Panc1 (cell line): ENCODE measurements around the gene FLOT2. TPM values are rescaled to one million over a fixed set of nuclear protein-coding genes. Genes with fewer than 3 reads are reported as not detected.

Source experiments
- ATAC-seq: fragments of 200-7000 bp; cut with Tn5 transposase; 2 replicates; pipeline ENCODE4 v1.9.1; 2020; ENCODE audit warnings: mild to moderate bottlenecking, moderate library complexity
- BruUV-seq: library from RNA; stranded (reverse); fragments of 400-500 nt; replicated peaks from 2 replicates; lab custom pipeline; 2021; lab: Mats Ljungman, UMichigan
- CTCF ChIA-PET: fragments of 300-600 bp; sonication (Branson Sonifier 250); formaldehyde crosslinking; loops from one replicate; lab custom pipeline; 2022; ENCODE audit warnings: antibody characterized with exemption; lab: Charles Lee
- POLR2A ChIA-PET: fragments of 300-600 bp; sonication (Branson Sonifier 250); formaldehyde crosslinking; loops from one replicate; lab custom pipeline; 2022; ENCODE audit warnings: antibody characterized with exemption; lab: Charles Lee
- DNase-seq: peaks from one replicate; pipeline ENCODE4 v3.0.0-alpha.2; 2010; ENCODE audit warnings: low read depth, low spot score
- H3K27ac ChIP-seq: 2 replicates; pipeline ENCODE4 v1.5.1; 2011; ENCODE audit warnings: mild to moderate bottlenecking, low read length, inconsistent platforms
- H3K27me3 ChIP-seq: fragments of 200-500 bp; sonication (Bioruptor generic); 2 replicates; pipeline ENCODE4 v1.6.0; 2014; ENCODE audit warnings: low read length, inconsistent platforms; ENCODE audit not compliant: control insufficient read depth, insufficient read depth
- H3K36me3 ChIP-seq: fragments of 200-500 bp; sonication (Bioruptor generic); 2 replicates; pipeline ENCODE4 v1.5.1; 2014; ENCODE audit warnings: inconsistent platforms, mild to moderate bottlenecking, low read length, moderate library complexity; ENCODE audit not compliant: control insufficient read depth, insufficient read depth
- H3K4me1 ChIP-seq: 2 replicates; pipeline ENCODE4 v1.5.1; 2011; ENCODE audit warnings: inconsistent platforms, mild to moderate bottlenecking, low read length, moderate library complexity; ENCODE audit not compliant: control insufficient read depth, insufficient read depth
- H3K4me3 ChIP-seq, 2 experiments: 2 replicates each; pipeline ENCODE4 v1.5.1; 2011 to 2012; ENCODE audit warnings: low read depth in 2 of 2, low read length in 2 of 2, mild to moderate bottlenecking in 2 of 2, inconsistent platforms in 1 of 2, moderate library complexity in 1 of 2
- H3K9me3 ChIP-seq: fragments of 200-500 bp; sonication (Bioruptor generic); 2 replicates; pipeline ENCODE4 v1.5.1; 2014; ENCODE audit warnings: low read depth, mild to moderate bottlenecking, inconsistent platforms, low read length, moderate library complexity; ENCODE audit not compliant: control insufficient read depth, insufficient read depth
- CTCF ChIP-seq: fragments of 450-650 bp; IDR thresholded peaks from 2 replicates; pipeline ENCODE4 v1.5.1; 2017; ENCODE audit warnings: mild to moderate bottlenecking
- POLR2AphosphoS5 ChIP-seq: IDR thresholded peaks from 2 replicates; pipeline ENCODE4 v1.6.1; 2012; ENCODE audit warnings: mild to moderate bottlenecking, low read depth, low read length, moderate library complexity
- REST ChIP-seq, 2 experiments: IDR thresholded peaks; 2 replicates each; pipeline ENCODE4 v1.6.1; 2011 to 2012; ENCODE audit warnings: low read depth in 2 of 2, control low read depth in 1 of 2, low read length in 1 of 2, mild to moderate bottlenecking in 1 of 2, moderate library complexity in 1 of 2; ENCODE audit not compliant: insufficient read depth in 1 of 2
- SIN3A ChIP-seq: IDR thresholded peaks from 2 replicates; pipeline ENCODE4 v1.6.1; 2012; ENCODE audit warnings: low read depth, mild to moderate bottlenecking, low read length, moderate library complexity, borderline replicate concordance; ENCODE audit not compliant: insufficient read depth
- TCF7L2 ChIP-seq: IDR thresholded peaks from 2 replicates; pipeline ENCODE4 v1.6.1; 2011; ENCODE audit warnings: mild to moderate bottlenecking, low read depth, low read length, inconsistent platforms
- in situ Hi-C: cut with HindIII; loops from 2 replicates; pipeline ENCODE4 v1.10.0; 2016; ENCODE audit warnings: low sequenced_read_pairs, low pct_unique_long_range_greater_than_20kb
- intact Hi-C: fragments of 100-400 bp; cut with micrococcal nuclease; formaldehyde crosslinking; loops from one replicate; pipeline ENCODE4 v1.10.0; 2022; ENCODE audit not compliant: unreplicated experiment
- total RNA-seq: library from RNA; stranded (reverse); gene quantifications from one replicate; pipeline ENCODE4 v1.2.1, GENCODE V29; 2021; ENCODE audit not compliant: unreplicated experiment

The FLOT2 gene
- total RNA-seq, 1 experiment from 2014 or later = 110 TPM

GRCh38 chr17:28892024-28892423, 5.5 kb downstream of the FLOT2 start:
- in situ Hi-C loops = no loop called here
- H3K27ac ChIP-seq = no peak overlapping the region
- peaks cover 8% of the 10 kb centered on the region for H3K4me1 ChIP-seq
- no peak for DNase-seq
- H3K36me3 ChIP-seq = no peaks in the 10 kb centered on the region; the same call in 1 of the 2 replicates
- intact Hi-C loops = no loop called here
- ChIA-PET CTCF (interaction anchor here (0.9 kb wide), 1 partner anchor 62 kb away, joined by 6 read pairs; no protein-coding TSS in a partner anchor), POLR2A (no interaction called here)
- H3K9me3 ChIP-seq = no peaks in the 10 kb centered on the region
- no peak overlapping the region for H3K4me3 ChIP-seq
- no peak for TF ChIP-seq SIN3A
- TF ChIP-seq POLR2AphosphoS5 = no peak
- ATAC-seq = no peak
- BruUV-seq = no TSS peak
- H3K27me3 ChIP-seq = no peaks in the 10 kb centered on the region

GRCh38 chr17:28891201-28891600, 6.3 kb downstream of the FLOT2 start:
- DNase-seq = no peak
- Histone ChIP-seq H3K27ac (no peak overlapping the region), H3K4me1 (peaks cover 3% of the 10 kb centered on the region), H3K27me3 (no peaks in the 10 kb centered on the region), H3K4me3 (no peak overlapping the region), H3K36me3 (no peaks in the 10 kb centered on the region), H3K9me3 (no peaks in the 10 kb centered on the region)
- no peak; the same call in 1 of the 2 replicates for ATAC-seq
- no TSS peak for BruUV-seq
- POLR2A ChIA-PET = no interaction called here
- TF ChIP-seq SIN3A (no peak), REST (IDR thresholded peaks at IDR 0.05; ENCODE audit: insufficient read depth in 1 of 2, low read depth in 2 of 2, low read length in 1 of 2) (no peak), CTCF (no peak), TCF7L2 (no peak), POLR2AphosphoS5 (no peak)
- in situ Hi-C loops (no loop called here), intact Hi-C loops (no loop called here)
- CTCF ChIA-PET = interaction anchor here (1.1 kb wide), 1 partner anchor 127 kb away, joined by 3 read pairs; no protein-coding TSS in a partner anchor

GRCh38 chr17:28889996-28890395, 7.5 kb downstream of the FLOT2 start:
- H3K27me3 ChIP-seq = no peaks in the 10 kb centered on the region
- ATAC-seq = no peak
- in situ Hi-C loops (no loop called here), intact Hi-C loops (no loop called here)
- no peak for TF ChIP-seq CTCF
- TF ChIP-seq TCF7L2 = no peak
- no peak for TF ChIP-seq REST (IDR thresholded peaks at IDR 0.05; ENCODE audit: insufficient read depth in 1 of 2, low read depth in 2 of 2, low read length in 1 of 2)
- TF ChIP-seq SIN3A = no peak
- TF ChIP-seq POLR2AphosphoS5 = no peak
- no peak overlapping the region for H3K4me3 ChIP-seq
- H3K27ac ChIP-seq = no peak overlapping the region
- H3K9me3 ChIP-seq = no peaks in the 10 kb centered on the region
- POLR2A ChIA-PET = no interaction called here
- no TSS peak for BruUV-seq
- no peak for DNase-seq
- no peaks in the 10 kb centered on the region for H3K36me3 ChIP-seq
- no peaks in the 10 kb centered on the region for H3K4me1 ChIP-seq
- CTCF ChIA-PET = interaction anchor here (0.7 kb wide), 1 partner anchor 362 kb away, joined by 5 read pairs; no protein-coding TSS in a partner anchor
